CD14-positive monocyte (primary cell): ENCODE measurements around the gene ZNF81. TPM values are rescaled to one million over a fixed set of nuclear protein-coding genes. Genes with fewer than 3 reads are reported as not detected.

Experiments
- DNase-seq, 3 donors: peaks; one replicate each; pipeline ENCODE4 v3.0.0-alpha.2; 2011 to 2022
- H2AFZ ChIP-seq: 2 replicates; pipeline ENCODE4 v1.6.0; 2012; ENCODE audit warnings: mild to moderate bottlenecking, low read depth, low read length, inconsistent platforms; ENCODE audit not compliant: insufficient read depth, poor library complexity, severe bottlenecking
- H3K27ac ChIP-seq, 2 donors: 1 replicate in 1 of 2; 2 replicates in 1 of 2; pipeline ENCODE4 v1.5.1; 2012 to 2013; ENCODE audit warnings: low read length in 2 of 2, control low read depth in 1 of 2, inconsistent platforms in 1 of 2, low read depth in 1 of 2, mild to moderate bottlenecking in 1 of 2
- H3K27me3 ChIP-seq, 2 donors: one replicate each; pipeline versions ENCODE4 v1.6.0 to v1.6.1; 2011 to 2013; ENCODE audit warnings: low read length in 2 of 2; ENCODE audit not compliant: control insufficient read depth in 2 of 2, insufficient read depth in 2 of 2
- H3K36me3 ChIP-seq, 2 donors: replicated peaks in 1 of 2; 1 replicate in 1 of 2; 2 replicates in 1 of 2; pipeline versions ENCODE4 v1.5.1 to v1.6.1; 2012 to 2013; ENCODE audit warnings: low read length in 2 of 2, control low read depth in 1 of 2, inconsistent platforms in 1 of 2, mild to moderate bottlenecking in 1 of 2; ENCODE audit not compliant: insufficient read depth in 2 of 2, control insufficient read depth in 1 of 2
- H3K4me1 ChIP-seq, 2 donors: 1 replicate in 1 of 2; 2 replicates in 1 of 2; pipeline versions ENCODE4 v1.5.1 to v1.6.1; 2012 to 2013; ENCODE audit warnings: low read length in 2 of 2, control low read depth in 1 of 2, inconsistent platforms in 1 of 2, mild to moderate bottlenecking in 1 of 2, moderate library complexity in 1 of 2; ENCODE audit not compliant: insufficient read depth in 2 of 2, control insufficient read depth in 1 of 2
- H3K4me2 ChIP-seq: replicated peaks from 2 replicates; pipeline ENCODE3; 2012; ENCODE audit warnings: low read length, moderate library complexity, mild to moderate bottlenecking; ENCODE audit not compliant: poor library complexity, severe bottlenecking; ENCODE audit errors: extremely low read depth
- H3K4me3 ChIP-seq, 3 experiments: fragments of 200-600 bp in 1 of 3; sonication (generic) in 1 of 3; replicated peaks in 1 of 3; 1 replicate in 2 of 3; 2 replicates in 1 of 3; pipeline ENCODE4 v1.5.1; 2011 to 2013; ENCODE audit warnings: low read length in 3 of 3, mild to moderate bottlenecking in 3 of 3, control low read depth in 2 of 3, low read depth in 2 of 3, inconsistent platforms in 1 of 3, moderate library complexity in 1 of 3
- H3K79me2 ChIP-seq: 2 replicates; pipeline ENCODE4 v1.6.0; 2012; ENCODE audit warnings: mild to moderate bottlenecking, control low read depth, inconsistent platforms, low read length, moderate library complexity; ENCODE audit not compliant: insufficient read depth
- H3K9ac ChIP-seq: 2 replicates; pipeline ENCODE4 v1.6.0; 2017; ENCODE audit warnings: low read length, mild to moderate bottlenecking; ENCODE audit not compliant: insufficient read depth, poor library complexity, severe bottlenecking
- H3K9me3 ChIP-seq, 2 donors: replicated peaks in 1 of 2; 1 replicate in 1 of 2; 2 replicates in 1 of 2; pipeline versions ENCODE4 v1.5.1 to v1.6.1; 2012 to 2013; ENCODE audit warnings: low read length in 2 of 2, control low read depth in 1 of 2; ENCODE audit not compliant: control insufficient read depth in 1 of 2, insufficient read depth in 1 of 2
- H4K20me1 ChIP-seq: 2 replicates; pipeline ENCODE4 v1.6.0; 2012; ENCODE audit warnings: mild to moderate bottlenecking, low read length, control low read depth, moderate library complexity; ENCODE audit not compliant: insufficient read depth
- H3K27ac Mint-ChIP-seq, 7 donors: one replicate each; pipeline ENCODE4 v1.8.0; 2020; ENCODE audit warnings: mild to moderate bottlenecking in 7 of 7, mixed read lengths in 7 of 7, moderate library complexity in 6 of 7, inconsistent platforms in 2 of 7
- H3K27me3 Mint-ChIP-seq, 3 donors: one replicate each; pipeline ENCODE4 v1.8.0; 2021 to 2022; ENCODE audit warnings: low read depth in 3 of 3, mild to moderate bottlenecking in 3 of 3, mixed read lengths in 3 of 3, moderate library complexity in 3 of 3, inconsistent platforms in 1 of 3
- H3K36me3 Mint-ChIP-seq, 2 donors: one replicate each; pipeline ENCODE4 v1.8.0; 2020; ENCODE audit warnings: mixed read lengths in 2 of 2, inconsistent platforms in 1 of 2, mild to moderate bottlenecking in 1 of 2
- H3K4me1 Mint-ChIP-seq: one replicate; pipeline ENCODE4 v1.8.0; 2020; ENCODE audit warnings: mild to moderate bottlenecking, mixed read lengths
- H3K4me3 Mint-ChIP-seq, 2 donors: one replicate each; pipeline ENCODE4 v1.8.0; 2020; ENCODE audit warnings: mild to moderate bottlenecking in 2 of 2, mixed read lengths in 2 of 2, moderate library complexity in 1 of 2
- H3K9me3 Mint-ChIP-seq, 7 donors: one replicate each; pipeline ENCODE4 v1.8.0; 2020 to 2022; ENCODE audit warnings: mixed read lengths in 7 of 7, mild to moderate bottlenecking in 6 of 7, moderate library complexity in 6 of 7, inconsistent platforms in 2 of 7
- CTCF ChIP-seq: fragments of 200-600 bp; IDR thresholded peaks from one replicate; pipeline ENCODE4 v1.8.0; 2022; ENCODE audit warnings: antibody characterized with exemption, mild to moderate bottlenecking
- WGBS: methylation state at CpG from one replicate; pipeline ENCODE4 v1.1.5; 2013; ENCODE audit warnings: missing lambda C conversion rate; ENCODE audit not compliant: insufficient coverage; 5-methylcytosine and 5-hydroxymethylcytosine counted together
- intact Hi-C, 2 donors: fragments of 100-400 bp; cut with micrococcal nuclease; formaldehyde crosslinking; loops; one replicate each; pipeline versions ENCODE4 v1.15.0 to v1.15.1; 2023
- polyA plus RNA-seq, 3 donors: library from polyadenylated mRNA; depleted of rRNA in 1 of 3; unstranded in 2 of 3; stranded (reverse) in 1 of 3; fragments of 300-500 nt in 2 of 3; fragments of >200 nt in 1 of 3; fragmentation: Illumina TruSeq in 2 of 3; gene quantifications; 1 replicate in 2 of 3; 2 replicates in 1 of 3; pipeline ENCODE4 v1.2.3, GENCODE V29; 2012 to 2021

Gene ZNF81
- polyA plus RNA-seq, 3 donors = 1.7 to 3.4 (median 2.4) TPM

GRCh38 chrX:47936940-47937317 is 100.2 kb downstream of the ZNF81 start:
- no peak for TF ChIP-seq CTCF
- peaks cover 11% of the 10 kb centered on the region for H3K4me1 Mint-ChIP-seq
- intact Hi-C loops = no loop called here
- Histone ChIP-seq H3K9ac (no peak overlapping the region), H3K4me3 (no peak overlapping the region), H3K79me2 (no peaks in the 10 kb centered on the region), H3K27me3 (no peaks in the 10 kb centered on the region), H2AFZ (no peak overlapping the region), H3K9me3 (no peaks in the 10 kb centered on the region), H4K20me1 (no peaks in the 10 kb centered on the region), H3K4me1 (peaks cover 0 to 7% of the 10 kb centered on the region in 2 donors), H3K36me3 (no peaks in the 10 kb centered on the region), H3K27ac (no peak overlapping the region), H3K4me2 (no peak overlapping the region)
- DNase-seq = no peak
- H3K27ac Mint-ChIP-seq = no peak overlapping the region
- no peaks in the 10 kb centered on the region for H3K36me3 Mint-ChIP-seq
- H3K9me3 Mint-ChIP-seq = peaks cover 0 to 11% (median 9%) of the 10 kb centered on the region in 7 donors
- H3K27me3 Mint-ChIP-seq = peaks cover 0 to 2% (median 0%) of the 10 kb centered on the region in 3 donors
- WGBS = no CpG with 5 or more reads among the region's 3 CpGs
- no peak overlapping the region for H3K4me3 Mint-ChIP-seq

- no peak overlapping the region for H3K4me3 Mint-ChIP-seq
- H3K27me3 Mint-ChIP-seq = peaks cover 0 to 1% (median 1%) of the 10 kb centered on the region in 3 donors
- Histone ChIP-seq H3K27me3 (no peaks in the 10 kb centered on the region), H3K9ac (no peak overlapping the region), H4K20me1 (no peaks in the 10 kb centered on the region), H3K36me3 (no peaks in the 10 kb centered on the region), H3K4me2 (no peak overlapping the region), H3K9me3 (peaks cover 3 to 5% of the 10 kb centered on the region in 2 donors), H3K27ac (no peak overlapping the region), H3K79me2 (no peaks in the 10 kb centered on the region), H3K4me1 (peaks cover 0 to 7% of the 10 kb centered on the region in 2 donors), H2AFZ (no peak overlapping the region), H3K4me3 (no peak overlapping the region)
- no CpG with 5 or more reads among the region's 4 CpGs for WGBS
- no peak for DNase-seq
- TF ChIP-seq CTCF = no peak
- H3K9me3 Mint-ChIP-seq = peaks cover 2 to 27% (median 20%) of the 10 kb centered on the region in 7 donors
- no peaks in the 10 kb centered on the region for H3K36me3 Mint-ChIP-seq
- H3K4me1 Mint-ChIP-seq = peaks cover 11% of the 10 kb centered on the region
- intact Hi-C loops = no loop called here
- H3K27ac Mint-ChIP-seq = no peak overlapping the region
Observed at GRCh38 chrX:47940448-47940847, 103.7 kb downstream of the ZNF81 start.
